HG03095 (cell line): ENCODE results near the gene GRIA1.

Source experiments
- ATAC-seq: cut with Tn5 transposase; IDR thresholded peaks from one replicate; pipeline ENCODE4 v1.9.1; 2021; ENCODE audit warnings: moderate library complexity; ENCODE audit not compliant: unreplicated experiment

GRIA1 gene

GRCh38 chr5:153601377-153601776 is 110.9 kb downstream of the GRIA1 start:
- peak; percentile 83 for ATAC-seq

- no peak for ATAC-seq
These were observed 114.9 kb downstream of the GRIA1 start for GRCh38 chr5:153605386-153605785.

DNA sequence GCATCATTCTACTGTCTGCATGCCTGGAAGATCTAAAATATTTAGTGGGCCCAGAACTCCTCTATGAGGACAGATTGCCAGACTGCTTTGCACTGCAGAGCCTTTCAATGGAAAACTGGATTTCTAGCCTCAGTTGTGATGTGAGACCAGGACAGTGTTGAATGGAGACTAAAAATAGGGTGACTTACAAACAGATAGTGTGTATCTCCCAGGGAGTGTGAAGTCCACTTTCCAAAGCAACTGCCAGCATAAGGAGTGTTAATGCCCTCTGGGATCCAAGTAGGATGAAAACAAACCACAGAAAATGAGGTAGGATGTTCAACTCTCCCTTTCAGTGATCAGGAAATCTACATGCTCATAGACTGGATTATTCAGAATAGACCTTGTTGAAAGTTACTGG is 119.5 kb downstream of the GRIA1 start:
- ATAC-seq = no peak

DNA sequence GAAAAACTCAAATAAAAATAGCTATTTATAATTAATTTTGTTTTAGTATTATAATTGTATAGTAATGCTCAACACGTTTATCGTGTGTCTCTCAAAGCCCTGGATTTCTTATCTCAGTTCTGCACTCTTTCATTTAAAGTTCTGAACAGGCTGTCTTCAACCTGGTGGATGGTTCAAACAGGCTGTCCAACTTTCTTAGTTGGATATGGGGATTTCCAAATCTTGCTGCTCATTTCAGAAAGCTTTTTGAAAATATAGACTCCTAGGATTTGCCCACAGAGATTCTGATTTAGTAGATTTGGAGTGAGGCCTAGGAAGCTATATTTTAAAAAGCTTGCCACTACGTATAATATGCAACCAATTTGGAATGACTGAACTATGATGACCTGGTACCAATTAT is 120.3 kb downstream of the GRIA1 start:
- no peak for ATAC-seq

GRCh38 chr5:153613144-153613543 is 122.7 kb downstream of the GRIA1 start:
- ATAC-seq = no peak

DNA sequence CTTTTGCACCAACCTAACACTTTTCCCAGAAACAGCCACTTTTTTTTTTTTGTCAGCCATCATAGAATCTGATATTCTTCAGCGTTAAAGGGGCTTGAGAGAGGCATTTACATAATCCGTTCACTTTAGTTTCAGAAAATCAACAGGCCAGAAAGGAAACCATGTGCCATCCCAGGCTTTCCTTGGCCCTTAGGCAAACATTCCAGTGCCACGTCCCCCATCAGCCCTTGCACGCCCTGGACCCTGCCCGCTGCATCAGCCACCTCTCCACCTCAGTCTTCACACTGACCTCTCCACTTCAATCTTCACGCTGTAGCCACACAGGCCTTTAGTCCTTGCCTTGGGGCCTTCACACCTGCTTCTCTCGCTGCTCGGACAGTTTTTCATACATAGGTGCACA is 123.2 kb downstream of the GRIA1 start:
- no peak for ATAC-seq

GRCh38 chr5:153617190-153617589 is 126.7 kb downstream of the GRIA1 start:
- ATAC-seq = no peak

DNA sequence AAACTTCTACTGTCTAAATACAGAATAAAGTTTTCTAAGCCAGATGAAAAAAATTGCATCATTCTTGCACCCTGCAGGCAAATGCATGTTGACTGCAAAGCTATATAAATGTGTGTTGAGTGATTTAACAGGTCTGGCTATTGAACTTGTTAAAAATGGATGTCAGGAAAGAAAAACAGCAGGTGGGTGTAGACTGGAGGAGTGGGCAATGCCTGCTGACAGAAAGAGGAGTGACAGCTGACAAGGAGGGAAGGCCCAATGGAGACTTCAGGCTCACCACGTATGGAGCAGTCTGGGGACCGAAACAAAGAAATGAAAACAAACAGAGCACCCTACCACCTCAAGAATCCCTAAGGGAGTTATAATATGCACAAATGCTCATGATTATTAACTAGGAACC is 127.8 kb downstream of the GRIA1 start:
- ATAC-seq = no peak

DNA sequence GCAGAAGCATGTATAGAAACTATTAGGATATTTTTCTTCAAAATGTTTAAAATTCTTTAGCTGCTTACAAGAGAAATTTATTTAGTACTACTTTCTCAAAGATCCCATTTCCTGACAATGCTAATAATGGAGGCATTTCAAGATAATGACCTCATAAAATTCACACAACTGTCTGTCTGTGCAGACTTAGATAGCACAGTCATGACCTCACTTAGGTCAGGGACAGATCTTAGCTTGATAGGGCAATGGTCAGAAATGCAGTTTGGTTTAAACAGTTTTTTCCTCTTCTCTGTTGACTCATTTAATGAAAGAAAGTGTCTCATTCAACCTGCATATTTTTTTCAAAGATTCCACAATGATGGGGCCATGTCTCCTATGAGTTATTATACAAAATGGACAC is 128.4 kb downstream of the GRIA1 start:
- ATAC-seq = no peak

- ATAC-seq = no peak
These were observed 129.3 kb downstream of the GRIA1 start for GRCh38 chr5:153619771-153620170.

DNA sequence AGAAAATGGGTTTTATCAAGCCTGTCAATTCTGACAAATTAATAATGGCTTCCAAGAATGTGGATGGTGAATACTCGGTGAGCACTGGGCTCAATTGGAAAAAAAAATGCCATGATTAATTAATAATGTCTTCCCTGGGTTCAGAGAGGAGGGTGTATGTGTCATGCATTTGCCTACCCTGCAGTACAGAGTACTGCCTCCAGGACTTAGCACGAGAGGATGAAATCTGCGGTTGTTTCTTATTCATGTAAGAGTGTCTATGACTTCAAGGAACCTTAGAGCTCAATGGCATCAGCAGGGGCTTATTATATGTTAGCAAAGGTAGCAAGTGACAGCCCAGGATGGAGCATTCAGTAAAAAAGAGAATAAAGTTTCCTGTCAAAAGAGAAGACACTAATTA is 132.7 kb downstream of the GRIA1 start:
- no peak for ATAC-seq

DNA sequence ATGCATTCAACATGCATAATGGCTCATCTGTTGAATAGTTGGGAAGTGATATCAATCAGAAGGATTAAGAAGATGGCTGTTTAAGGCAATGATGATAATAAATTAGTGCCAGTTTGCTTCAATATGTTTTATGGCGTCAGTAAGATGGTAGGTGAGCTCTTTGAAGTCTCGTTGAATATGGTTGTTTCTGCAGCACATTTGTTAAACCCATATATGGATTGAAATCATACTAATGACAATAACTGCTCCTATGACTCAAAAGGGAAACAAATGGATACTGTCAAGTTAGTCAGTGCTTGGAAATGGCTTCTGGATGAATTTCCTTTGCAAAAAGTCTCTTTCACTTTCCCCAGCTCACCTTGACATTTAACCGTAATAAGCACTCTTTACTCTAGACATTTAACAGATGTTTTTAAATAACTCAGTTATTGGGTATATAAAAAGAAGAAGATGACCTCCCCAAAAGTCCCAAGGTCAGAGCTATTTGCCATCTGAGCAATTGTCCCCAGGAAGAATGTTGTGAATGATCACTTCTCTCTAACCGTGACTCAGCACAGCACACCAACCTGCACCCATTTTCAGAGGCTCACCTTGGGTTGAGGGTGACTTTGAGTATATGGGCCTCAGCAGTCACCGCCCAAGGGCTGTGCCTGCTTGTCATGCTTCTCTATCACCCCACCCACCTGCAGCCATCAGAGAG is 133.4 kb downstream of the GRIA1 start:
- no peak for ATAC-seq

DNA sequence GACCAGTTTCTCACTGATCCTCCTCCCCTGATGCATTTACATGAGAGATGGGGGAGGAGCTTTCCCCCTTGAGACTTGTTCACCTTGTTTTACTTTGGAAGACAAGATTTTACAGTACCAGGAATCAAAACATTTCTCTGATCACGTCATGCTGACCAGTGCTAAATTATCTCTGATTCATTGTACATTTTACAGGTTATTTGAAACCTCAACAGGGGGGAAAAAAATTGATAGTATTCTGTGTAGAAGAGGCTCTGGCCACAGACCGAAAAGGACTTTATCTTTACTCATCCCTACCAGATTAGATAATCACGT is 133.9 kb downstream of the GRIA1 start:
- no peak for ATAC-seq

- no peak for ATAC-seq
These were observed 135.4 kb downstream of the GRIA1 start for GRCh38 chr5:153625826-153626354.

DNA sequence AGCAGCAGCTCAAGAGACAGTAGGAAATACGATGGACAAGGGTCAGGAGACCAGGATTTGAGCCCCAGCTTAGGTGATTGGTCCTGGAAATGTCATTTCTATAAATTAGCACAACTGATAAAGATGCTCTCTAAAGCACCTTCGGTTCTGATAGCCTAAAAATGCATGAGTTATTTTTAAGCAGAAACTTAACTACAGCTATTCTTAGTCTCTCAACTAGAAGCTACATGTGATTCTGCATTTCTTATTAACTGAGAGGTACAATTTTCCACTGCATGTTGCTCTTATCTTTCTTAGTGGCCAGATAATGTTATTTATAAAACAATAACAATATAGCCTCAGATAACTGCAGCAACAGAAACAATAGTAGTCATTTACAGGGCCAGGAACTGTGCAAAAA is 136.4 kb downstream of the GRIA1 start:
- no peak for ATAC-seq

GRCh38 chr5:153629027-153629895 is 138.8 kb downstream of the GRIA1 start:
- no peak for ATAC-seq

- no peak for ATAC-seq
These were observed 140.1 kb downstream of the GRIA1 start for GRCh38 chr5:153630546-153630945.

DNA sequence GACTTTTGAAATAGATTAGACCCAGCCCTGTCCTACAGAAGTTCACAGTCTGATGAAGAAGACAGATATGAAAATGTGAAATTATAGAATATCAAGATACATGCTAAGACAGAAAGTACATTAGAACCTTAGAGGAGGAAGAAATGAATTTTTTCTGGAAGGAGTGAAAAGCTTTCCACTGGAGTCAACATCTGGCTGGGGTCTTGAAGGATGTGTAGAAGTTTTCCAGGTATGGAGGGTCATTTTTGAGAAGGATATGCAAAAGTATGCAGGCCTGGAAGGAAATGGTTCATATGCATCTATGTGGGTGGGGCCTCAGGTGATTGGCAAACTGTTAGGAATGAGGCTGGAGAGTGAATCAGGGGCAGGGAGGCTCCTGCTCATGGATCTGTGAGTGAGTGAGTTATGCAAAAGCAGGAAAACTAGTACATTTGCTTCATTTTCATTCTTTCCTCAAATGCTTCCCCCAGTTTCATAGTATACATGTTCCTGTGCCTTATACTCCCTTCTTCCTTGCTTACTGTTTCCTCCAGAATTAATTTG is 142.3 kb downstream of the GRIA1 start:
- no peak for ATAC-seq

DNA sequence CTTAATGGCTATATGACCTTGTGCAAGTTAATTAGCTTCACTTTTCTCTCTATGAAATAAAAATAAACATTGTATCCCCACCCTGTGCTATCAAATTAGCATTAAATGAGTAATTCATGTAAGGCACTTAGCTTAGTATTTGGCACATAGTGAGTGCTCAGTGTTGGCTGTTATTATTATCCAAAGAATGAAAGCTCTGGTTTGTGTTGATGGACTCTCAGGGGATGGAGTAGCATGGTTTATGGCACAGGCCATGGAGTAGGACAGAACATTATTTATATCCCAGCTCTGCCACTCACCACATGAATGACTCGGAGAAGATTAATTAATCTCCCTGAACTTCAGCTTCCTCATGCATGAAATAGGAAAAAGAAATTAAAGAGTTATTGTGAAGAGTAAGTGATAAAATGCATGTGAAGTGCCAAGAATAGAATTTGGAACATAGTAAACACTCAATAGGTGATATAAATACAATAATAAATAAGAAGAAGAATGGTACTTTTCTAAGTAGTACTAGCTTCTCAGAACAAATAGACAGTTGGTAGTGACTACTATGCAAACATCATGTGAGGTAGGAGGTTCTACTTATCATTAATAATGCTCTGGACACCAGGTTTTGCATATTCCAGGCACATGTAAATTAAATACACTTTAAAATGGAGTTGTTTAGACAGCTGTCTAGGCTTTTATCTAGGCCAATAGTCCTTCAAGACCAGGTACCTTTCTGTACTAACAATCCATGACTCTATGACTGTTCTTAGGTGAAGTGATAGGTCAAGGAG is 146.4 kb downstream of the GRIA1 start:
- ATAC-seq = no peak

DNA sequence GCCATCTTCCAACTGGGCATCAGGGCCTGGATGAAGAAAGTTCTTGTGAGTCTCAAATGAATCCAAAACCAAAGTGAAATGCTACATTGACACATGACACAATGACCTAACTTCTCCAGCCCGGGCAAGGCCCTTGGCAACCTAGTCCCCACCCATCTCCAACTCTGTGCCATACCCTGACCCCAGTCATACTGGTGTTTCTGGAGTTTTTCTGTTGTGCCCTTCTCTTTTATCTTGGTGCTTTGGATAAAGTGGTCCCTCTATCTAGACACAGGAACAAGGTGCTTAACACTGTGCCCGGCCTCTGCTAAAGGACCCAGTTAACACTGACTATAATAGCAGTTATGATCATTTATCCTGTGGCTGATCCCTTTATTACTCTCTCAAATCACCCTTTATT is 149.8 kb downstream of the GRIA1 start:
- no peak for ATAC-seq

- no peak for ATAC-seq
These were observed 150.8 kb downstream of the GRIA1 start for GRCh38 chr5:153641183-153641688.
